NCI-H510A (cell line): ENCODE data around the gene LCE3B.
"Not testable (repeated sequence)": the region's sequence is repeated elsewhere in the genome, so short reads cannot be mapped to it uniquely, and the experiment has no call there.

Experiments
- DNase-seq: peaks from one replicate; lab custom pipeline; 2025; lab: John Stamatoyannopoulos, UW

Gene LCE3B

GRCh38 chr1:152613511-152613910 is at the start of gene LCE3B:
Gene LCE3B (plus strand): TSS chr1:152613811. CDS start chr1:152613811, 0 bp downstream.
- no peak for DNase-seq

GRCh38 chr1:152565115-152565514 is 48.5 kb upstream of the LCE3B start:
- DNase-seq, result no peak

GRCh38 chr1:152565535-152566215 is 47.9 kb upstream of the LCE3B start:
- no peak for DNase-seq

GRCh38 chr1:152566681-152567080 is 46.9 kb upstream of the LCE3B start, which contains the start of gene LCE3E:
Gene LCE3E (minus strand): TSS chr1:152566780. CDS start chr1:152566208, 572 bp downstream.
- DNase-seq, result no peak

GRCh38 chr1:152577168-152577567 is 36.4 kb upstream of the LCE3B start:
- DNase-seq, result no peak

GRCh38 chr1:152579526-152579925 is 34.1 kb upstream of the LCE3B start:
- DNase-seq, result not testable (repeated sequence)

- DNase-seq, result no peak
Observed at GRCh38 chr1:152580433-152580832, 33.2 kb upstream of the LCE3B start, which contains the start of gene LCE3D. Gene LCE3D (minus strand): TSS chr1:152580516. CDS start chr1:152579936, 580 bp downstream.

- DNase-seq, result no peak
Observed at GRCh38 chr1:152582647-152583046, 31.0 kb upstream of the LCE3B start.

GRCh38 chr1:152585586-152585985 is 28.0 kb upstream of the LCE3B start:
- DNase-seq, result no peak

- DNase-seq, result no peak
Observed at GRCh38 chr1:152596986-152597385, 16.6 kb upstream of the LCE3B start.

GRCh38 chr1:152599934-152600333 is 13.7 kb upstream of the LCE3B start, which contains the start of gene LCE3C:
Gene LCE3C (plus strand): TSS chr1:152600234. CDS start chr1:152600732, 498 bp downstream.
- no peak for DNase-seq

- DNase-seq, result no peak
Observed at GRCh38 chr1:152621993-152622392, 8.4 kb downstream of the LCE3B start.

GRCh38 chr1:152622803-152623202 is 9.2 kb downstream of the LCE3B start, which contains the start of gene LCE3A:
Gene LCE3A (minus strand): TSS chr1:152623103. CDS start chr1:152623103, 0 bp downstream.
- DNase-seq, result no peak

- DNase-seq, result no peak
Observed at GRCh38 chr1:152623203-152623844, 9.7 kb downstream of the LCE3B start.

- DNase-seq, result no peak
Observed at GRCh38 chr1:152626744-152627143, 13.1 kb downstream of the LCE3B start.

GRCh38 chr1:152630596-152630995 is 17.0 kb downstream of the LCE3B start:
- no peak for DNase-seq

GRCh38 chr1:152640351-152640750 is 26.7 kb downstream of the LCE3B start:
- no peak for DNase-seq

- no peak for DNase-seq
Observed at GRCh38 chr1:152643945-152644344, 30.3 kb downstream of the LCE3B start.

- no peak for DNase-seq
Observed at GRCh38 chr1:152645146-152645545, 31.5 kb downstream of the LCE3B start.

- no peak for DNase-seq
Observed at GRCh38 chr1:152646656-152647055, 33.0 kb downstream of the LCE3B start.

GRCh38 chr1:152654110-152654509 is 40.5 kb downstream of the LCE3B start:
- DNase-seq, result no peak

- DNase-seq, result no peak
Observed at GRCh38 chr1:152656459-152656858, 42.8 kb downstream of the LCE3B start.

- DNase-seq, result no peak
Observed at GRCh38 chr1:152657677-152658076, 44.1 kb downstream of the LCE3B start.
